GM23338 (cell line): ENCODE data around the gene SYNCRIP.

Experiments
- CREB1 ChIP-seq: fragments of 250-450 bp; sonication (Bioruptor Pico); IDR thresholded peaks from 2 replicates; pipeline ENCODE4 v1.5.0; 2020; ENCODE audit warnings: low read depth, mild to moderate bottlenecking, moderate library complexity
- CTCF ChIP-seq, 2 experiments: fragments of 200-600 bp in 1 of 2; sonication (generic) in 1 of 2; conservative IDR thresholded peaks; 2 replicates each; pipeline versions ENCODE4 v1.5.1 to v1.6.1; 2016 to 2017; ENCODE audit warnings: antibody characterized with exemption in 2 of 2, low read depth in 2 of 2, mild to moderate bottlenecking in 2 of 2, moderate library complexity in 1 of 2
- EZH2 ChIP-seq: fragments of 200-600 bp; sonication (generic); IDR thresholded peaks from one replicate; pipeline ENCODE4 v1.8.0; 2017; ENCODE audit warnings: antibody characterized with exemption, mild to moderate bottlenecking, low read depth; ENCODE audit not compliant: unreplicated experiment
- EZH2phosphoT487 ChIP-seq: fragments of 200-600 bp; sonication (generic); IDR thresholded peaks from one replicate; pipeline ENCODE4 v1.8.1; 2018; ENCODE audit warnings: antibody characterized with exemption; ENCODE audit not compliant: unreplicated experiment
- JUNB ChIP-seq: IDR thresholded peaks from one replicate; pipeline ENCODE4 v1.6.1; 2016; ENCODE audit warnings: antibody characterized with exemption; ENCODE audit not compliant: unreplicated experiment
- NANOG ChIP-seq: IDR thresholded peaks from 2 replicates; pipeline ENCODE4 v1.6.1; 2016; ENCODE audit warnings: antibody characterized with exemption, borderline replicate concordance
- POLR2AphosphoS5 ChIP-seq: IDR thresholded peaks from 2 replicates; pipeline ENCODE4 v1.6.1; 2016; ENCODE audit warnings: antibody characterized with exemption, low read depth
- STAT1 ChIP-seq: IDR thresholded peaks from one replicate; pipeline ENCODE4 v1.6.1; 2016; ENCODE audit warnings: antibody characterized with exemption; ENCODE audit not compliant: unreplicated experiment
- ZNF114 ChIP-seq: fragments of 250-450 bp; sonication (Bioruptor Pico); IDR thresholded peaks from 2 replicates; pipeline ENCODE4 v1.5.0; 2020; ENCODE audit warnings: mild to moderate bottlenecking, moderate library complexity
- ZNF331 ChIP-seq: fragments of 250-450 bp; sonication (Bioruptor Pico); IDR thresholded peaks from 2 replicates; pipeline ENCODE4 v1.5.0; 2020; ENCODE audit warnings: low read depth, mild to moderate bottlenecking, moderate library complexity
- TF ChIP-seq, protein P1 (sequence below): IDR thresholded peaks from one replicate; pipeline ENCODE4 v1.6.1; 2018; ENCODE audit warnings: antibody characterized with exemption; ENCODE audit not compliant: unreplicated experiment
- TF ChIP-seq, protein P2 (sequence below): IDR thresholded peaks from 2 replicates; pipeline ENCODE4 v1.6.1; 2016; ENCODE audit warnings: antibody characterized with exemption
- TF ChIP-seq, protein P3 (sequence below): fragments of 250-450 bp; sonication (Bioruptor Pico); IDR thresholded peaks from 2 replicates; pipeline ENCODE4 v1.5.0; 2020; ENCODE audit warnings: mild to moderate bottlenecking, moderate library complexity

DNA sequence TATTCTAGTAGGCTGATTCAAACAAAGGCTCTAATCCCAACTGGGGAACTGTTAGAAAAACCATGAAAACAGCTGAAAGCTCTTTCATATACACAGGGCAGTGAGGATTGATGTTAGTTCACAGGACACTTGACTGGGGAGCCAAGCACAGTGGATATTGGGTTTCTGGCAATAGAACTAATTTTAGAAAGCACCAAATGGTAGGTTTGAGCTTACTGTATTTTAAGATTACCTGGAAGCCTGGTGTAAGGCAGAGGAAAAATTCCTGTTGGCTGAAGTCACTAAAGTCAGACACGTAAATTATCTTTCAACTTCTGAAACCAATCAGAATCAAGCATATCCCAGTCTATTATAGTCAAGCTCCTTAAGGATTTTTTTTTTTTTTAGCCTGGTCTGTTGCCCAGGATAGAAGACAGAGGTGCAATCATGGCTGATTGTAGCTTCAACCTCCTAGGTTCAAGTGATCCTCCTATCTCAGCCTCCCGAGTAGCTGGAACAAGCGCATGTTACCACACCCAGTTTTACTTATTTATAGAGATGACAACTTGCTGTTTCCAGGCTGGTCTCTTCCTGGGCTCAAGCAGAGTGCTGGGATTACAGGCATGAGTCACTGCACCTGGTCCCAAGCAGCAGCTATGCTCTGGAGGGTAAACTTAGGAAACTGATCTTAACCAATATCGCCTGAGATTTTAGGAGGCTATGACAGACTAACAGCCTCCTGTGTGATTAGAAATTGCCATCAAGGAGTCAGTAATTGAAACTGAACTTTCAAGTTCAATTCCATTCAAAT is 32.5 kb upstream of the SYNCRIP start:
- TF ChIP-seq CTCF (conservative IDR thresholded peaks at IDR 0.05; ENCODE audit: low read depth in 2 of 2), result no peak
- TF ChIP-seq EZH2, result no peak
- no peak for TF ChIP-seq EZH2phosphoT487
- no peak for TF ChIP-seq ZNF331 (CRISPR knock-in tag)
- no peak for TF ChIP-seq JUNB
- TF ChIP-seq CREB1, result no peak
- TF ChIP-seq, protein P1, sequence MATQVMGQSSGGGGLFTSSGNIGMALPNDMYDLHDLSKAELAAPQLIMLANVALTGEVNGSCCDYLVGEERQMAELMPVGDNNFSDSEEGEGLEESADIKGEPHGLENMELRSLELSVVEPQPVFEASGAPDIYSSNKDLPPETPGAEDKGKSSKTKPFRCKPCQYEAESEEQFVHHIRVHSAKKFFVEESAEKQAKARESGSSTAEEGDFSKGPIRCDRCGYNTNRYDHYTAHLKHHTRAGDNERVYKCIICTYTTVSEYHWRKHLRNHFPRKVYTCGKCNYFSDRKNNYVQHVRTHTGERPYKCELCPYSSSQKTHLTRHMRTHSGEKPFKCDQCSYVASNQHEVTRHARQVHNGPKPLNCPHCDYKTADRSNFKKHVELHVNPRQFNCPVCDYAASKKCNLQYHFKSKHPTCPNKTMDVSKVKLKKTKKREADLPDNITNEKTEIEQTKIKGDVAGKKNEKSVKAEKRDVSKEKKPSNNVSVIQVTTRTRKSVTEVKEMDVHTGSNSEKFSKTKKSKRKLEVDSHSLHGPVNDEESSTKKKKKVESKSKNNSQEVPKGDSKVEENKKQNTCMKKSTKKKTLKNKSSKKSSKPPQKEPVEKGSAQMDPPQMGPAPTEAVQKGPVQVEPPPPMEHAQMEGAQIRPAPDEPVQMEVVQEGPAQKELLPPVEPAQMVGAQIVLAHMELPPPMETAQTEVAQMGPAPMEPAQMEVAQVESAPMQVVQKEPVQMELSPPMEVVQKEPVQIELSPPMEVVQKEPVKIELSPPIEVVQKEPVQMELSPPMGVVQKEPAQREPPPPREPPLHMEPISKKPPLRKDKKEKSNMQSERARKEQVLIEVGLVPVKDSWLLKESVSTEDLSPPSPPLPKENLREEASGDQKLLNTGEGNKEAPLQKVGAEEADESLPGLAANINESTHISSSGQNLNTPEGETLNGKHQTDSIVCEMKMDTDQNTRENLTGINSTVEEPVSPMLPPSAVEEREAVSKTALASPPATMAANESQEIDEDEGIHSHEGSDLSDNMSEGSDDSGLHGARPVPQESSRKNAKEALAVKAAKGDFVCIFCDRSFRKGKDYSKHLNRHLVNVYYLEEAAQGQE, result no peak
- TF ChIP-seq, protein P2, sequence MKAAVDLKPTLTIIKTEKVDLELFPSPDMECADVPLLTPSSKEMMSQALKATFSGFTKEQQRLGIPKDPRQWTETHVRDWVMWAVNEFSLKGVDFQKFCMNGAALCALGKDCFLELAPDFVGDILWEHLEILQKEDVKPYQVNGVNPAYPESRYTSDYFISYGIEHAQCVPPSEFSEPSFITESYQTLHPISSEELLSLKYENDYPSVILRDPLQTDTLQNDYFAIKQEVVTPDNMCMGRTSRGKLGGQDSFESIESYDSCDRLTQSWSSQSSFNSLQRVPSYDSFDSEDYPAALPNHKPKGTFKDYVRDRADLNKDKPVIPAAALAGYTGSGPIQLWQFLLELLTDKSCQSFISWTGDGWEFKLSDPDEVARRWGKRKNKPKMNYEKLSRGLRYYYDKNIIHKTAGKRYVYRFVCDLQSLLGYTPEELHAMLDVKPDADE, result no peak
- TF ChIP-seq POLR2AphosphoS5, result no peak; the same call in 1 of the 2 replicates
- TF ChIP-seq ZNF114 (CRISPR knock-in tag), result no peak
- TF ChIP-seq STAT1, result no peak
- no peak for TF ChIP-seq NANOG
- TF ChIP-seq, protein P3, sequence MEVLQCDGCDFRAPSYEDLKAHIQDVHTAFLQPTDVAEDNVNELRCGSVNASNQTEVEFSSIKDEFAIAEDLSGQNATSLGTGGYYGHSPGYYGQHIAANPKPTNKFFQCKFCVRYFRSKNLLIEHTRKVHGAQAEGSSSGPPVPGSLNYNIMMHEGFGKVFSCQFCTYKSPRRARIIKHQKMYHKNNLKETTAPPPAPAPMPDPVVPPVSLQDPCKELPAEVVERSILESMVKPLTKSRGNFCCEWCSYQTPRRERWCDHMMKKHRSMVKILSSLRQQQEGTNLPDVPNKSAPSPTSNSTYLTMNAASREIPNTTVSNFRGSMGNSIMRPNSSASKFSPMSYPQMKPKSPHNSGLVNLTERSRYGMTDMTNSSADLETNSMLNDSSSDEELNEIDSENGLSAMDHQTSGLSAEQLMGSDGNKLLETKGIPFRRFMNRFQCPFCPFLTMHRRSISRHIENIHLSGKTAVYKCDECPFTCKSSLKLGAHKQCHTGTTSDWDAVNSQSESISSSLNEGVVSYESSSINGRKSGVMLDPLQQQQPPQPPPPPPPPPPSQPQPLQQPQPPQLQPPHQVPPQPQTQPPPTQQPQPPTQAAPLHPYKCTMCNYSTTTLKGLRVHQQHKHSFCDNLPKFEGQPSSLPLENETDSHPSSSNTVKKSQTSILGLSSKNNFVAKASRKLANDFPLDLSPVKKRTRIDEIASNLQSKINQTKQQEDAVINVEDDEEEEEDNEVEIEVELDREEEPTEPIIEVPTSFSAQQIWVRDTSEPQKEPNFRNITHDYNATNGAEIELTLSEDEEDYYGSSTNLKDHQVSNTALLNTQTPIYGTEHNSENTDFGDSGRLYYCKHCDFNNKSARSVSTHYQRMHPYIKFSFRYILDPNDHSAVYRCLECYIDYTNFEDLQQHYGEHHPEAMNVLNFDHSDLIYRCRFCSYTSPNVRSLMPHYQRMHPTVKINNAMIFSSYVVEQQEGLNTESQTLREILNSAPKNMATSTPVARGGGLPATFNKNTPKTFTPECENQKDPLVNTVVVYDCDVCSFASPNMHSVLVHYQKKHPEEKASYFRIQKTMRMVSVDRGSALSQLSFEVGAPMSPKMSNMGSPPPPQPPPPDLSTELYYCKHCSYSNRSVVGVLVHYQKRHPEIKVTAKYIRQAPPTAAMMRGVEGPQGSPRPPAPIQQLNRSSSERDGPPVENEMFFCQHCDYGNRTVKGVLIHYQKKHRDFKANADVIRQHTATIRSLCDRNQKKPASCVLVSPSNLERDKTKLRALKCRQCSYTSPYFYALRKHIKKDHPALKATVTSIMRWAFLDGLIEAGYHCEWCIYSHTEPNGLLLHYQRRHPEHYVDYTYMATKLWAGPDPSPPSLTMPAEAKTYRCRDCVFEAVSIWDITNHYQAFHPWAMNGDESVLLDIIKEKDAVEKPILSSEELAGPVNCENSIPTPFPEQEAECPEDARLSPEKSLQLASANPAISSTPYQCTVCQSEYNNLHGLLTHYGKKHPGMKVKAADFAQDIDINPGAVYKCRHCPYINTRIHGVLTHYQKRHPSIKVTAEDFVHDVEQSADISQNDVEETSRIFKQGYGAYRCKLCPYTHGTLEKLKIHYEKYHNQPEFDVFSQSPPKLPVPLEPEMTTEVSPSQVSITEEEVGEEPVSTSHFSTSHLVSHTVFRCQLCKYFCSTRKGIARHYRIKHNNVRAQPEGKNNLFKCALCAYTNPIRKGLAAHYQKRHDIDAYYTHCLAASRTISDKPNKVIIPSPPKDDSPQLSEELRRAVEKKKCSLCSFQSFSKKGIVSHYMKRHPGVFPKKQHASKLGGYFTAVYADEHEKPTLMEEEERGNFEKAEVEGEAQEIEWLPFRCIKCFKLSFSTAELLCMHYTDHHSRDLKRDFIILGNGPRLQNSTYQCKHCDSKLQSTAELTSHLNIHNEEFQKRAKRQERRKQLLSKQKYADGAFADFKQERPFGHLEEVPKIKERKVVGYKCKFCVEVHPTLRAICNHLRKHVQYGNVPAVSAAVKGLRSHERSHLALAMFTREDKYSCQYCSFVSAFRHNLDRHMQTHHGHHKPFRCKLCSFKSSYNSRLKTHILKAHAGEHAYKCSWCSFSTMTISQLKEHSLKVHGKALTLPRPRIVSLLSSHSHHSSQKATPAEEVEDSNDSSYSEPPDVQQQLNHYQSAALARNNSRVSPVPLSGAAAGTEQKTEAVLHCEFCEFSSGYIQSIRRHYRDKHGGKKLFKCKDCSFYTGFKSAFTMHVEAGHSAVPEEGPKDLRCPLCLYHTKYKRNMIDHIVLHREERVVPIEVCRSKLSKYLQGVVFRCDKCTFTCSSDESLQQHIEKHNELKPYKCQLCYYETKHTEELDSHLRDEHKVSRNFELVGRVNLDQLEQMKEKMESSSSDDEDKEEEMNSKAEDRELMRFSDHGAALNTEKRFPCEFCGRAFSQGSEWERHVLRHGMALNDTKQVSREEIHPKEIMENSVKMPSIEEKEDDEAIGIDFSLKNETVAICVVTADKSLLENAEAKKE (CRISPR knock-in tag), result no peak
